HepG2 (cell line): ENCODE data around the gene ERFL. TPM values are rescaled to one million over a fixed set of nuclear protein-coding genes. Genes with fewer than 3 reads are reported as not detected.
A peak's percentile ranks its signal among the peaks of the same experiment; 100 is the strongest.

Experiments
- ATAC-seq: fragments of 200-7000 bp; cut with Tn5 transposase; 3 replicates; pipeline ENCODE4 v1.9.1; 2020; ENCODE audit warnings: mild to moderate bottlenecking, moderate library complexity
- BruUV-seq: library from RNA; stranded (reverse); fragments of 400-500 nt; replicated peaks from 2 replicates; lab custom pipeline; 2021; lab: Mats Ljungman, UMichigan
- CTCF ChIA-PET: fragments of 300-600 bp; formaldehyde crosslinking; extraction: SDS; loops from one replicate; lab custom pipeline; 2021; ENCODE audit warnings: low total read pairs, inconsistent platforms, low intra/inter-chr PET ratio; lab: Yijun Ruan, JAX
- POLR2A ChIA-PET: fragments of 350-600 bp; sonication (Branson Sonifier 250); formaldehyde crosslinking; loops from one replicate; lab custom pipeline; 2020; ENCODE audit warnings: antibody characterized with exemption, inconsistent platforms; lab: Yijun Ruan, JAX
- DNase-seq: peaks from one replicate; pipeline ENCODE4 v3.0.0-alpha.2; 2015; ENCODE audit warnings: low spot score
- FAIRE-seq: peaks from 3 replicates; lab custom pipeline; 2011; peaks lifted over from hg19 to GRCh38; lab: Jason Lieb, UNC
- H2AFZ ChIP-seq: one replicate; pipeline ENCODE4 v1.6.1; 2011; ENCODE audit warnings: low read length, inconsistent platforms
- H3K27ac ChIP-seq: fragments of 300-600 bp; 3 replicates; pipeline ENCODE4 v1.8.0; 2011; ENCODE audit warnings: mixed run types, mild to moderate bottlenecking, mixed read lengths, low read length, inconsistent platforms; ENCODE audit not compliant: insufficient read depth; ENCODE audit errors: extremely low read length
- H3K27me3 ChIP-seq, 2 experiments: fragments of 200-600 bp in 1 of 2; 2 replicates in 1 of 2; 3 replicates in 1 of 2; pipeline versions ENCODE4 v1.6.0 to v1.8.0; 2011; ENCODE audit warnings: low read length in 2 of 2, mild to moderate bottlenecking in 2 of 2, moderate library complexity in 2 of 2, inconsistent platforms in 1 of 2; ENCODE audit not compliant: insufficient read depth in 2 of 2, control insufficient read depth in 1 of 2
- H3K36me3 ChIP-seq, 2 experiments: fragments of 200-600 bp in 1 of 2; replicated peaks in 1 of 2; 2 replicates in 1 of 2; 3 replicates in 1 of 2; pipeline versions ENCODE4 v1.5.1 to v1.8.0; 2011; ENCODE audit warnings: low read length in 2 of 2, inconsistent platforms in 1 of 2; ENCODE audit not compliant: insufficient read depth in 2 of 2, control insufficient read depth in 1 of 2
- H3K4me1 ChIP-seq: 2 replicates; pipeline ENCODE4 v1.5.1; 2012; ENCODE audit warnings: low read length, inconsistent platforms; ENCODE audit not compliant: insufficient read depth
- H3K4me2 ChIP-seq: 2 replicates; pipeline ENCODE4 v1.6.0; 2011; ENCODE audit warnings: low read depth, low read length, inconsistent platforms
- H3K4me3 ChIP-seq, 3 experiments: fragments of 200-600 bp in 1 of 3; sonication (generic), shearing (Covaris generic) in 1 of 3; replicated peaks in 1 of 3; 2 replicates each; pipeline ENCODE4 v1.5.1; 2011 to 2016; ENCODE audit warnings: low read length in 3 of 3, inconsistent platforms in 2 of 3, low read depth in 2 of 3, mild to moderate bottlenecking in 2 of 3, control low read depth in 1 of 3, mixed read lengths in 1 of 3; ENCODE audit not compliant: insufficient read depth in 1 of 3
- H3K79me2 ChIP-seq: one replicate; pipeline ENCODE4 v1.6.1; 2011; ENCODE audit warnings: low read length, inconsistent platforms; ENCODE audit not compliant: insufficient read depth
- H3K9ac ChIP-seq: 2 replicates; pipeline ENCODE4 v1.6.0; 2011; ENCODE audit warnings: mild to moderate bottlenecking, low read depth, low read length, inconsistent platforms; ENCODE audit not compliant: insufficient read depth
- H3K9me3 ChIP-seq: 2 replicates; pipeline ENCODE4 v1.5.1; 2012; ENCODE audit warnings: mild to moderate bottlenecking, low read length
- H4K20me1 ChIP-seq: 2 replicates; pipeline ENCODE4 v1.6.0; 2011; ENCODE audit warnings: inconsistent platforms, mild to moderate bottlenecking, low read length, moderate library complexity; ENCODE audit not compliant: insufficient read depth
- ATRX ChIP-seq: sonication (generic); formaldehyde crosslinking; IDR thresholded peaks from 2 replicates; pipeline ENCODE4 v1.4.0; 2020; ENCODE audit warnings: missing genetic modification reagents, borderline replicate concordance
- CCAR2 ChIP-seq: fragments of 200-400 bp; formaldehyde crosslinking; optimal IDR thresholded peaks from 2 replicates; pipeline ENCODE3; 2018; ENCODE audit warnings: low read depth, mild to moderate bottlenecking, low read length, moderate library complexity
- JUN ChIP-seq: sonication (generic); formaldehyde crosslinking; IDR thresholded peaks from 2 replicates; pipeline ENCODE4 v1.4.0; 2020; ENCODE audit warnings: mild to moderate bottlenecking, missing genetic modification reagents
- NR1H2 ChIP-seq: sonication (generic); formaldehyde crosslinking; IDR thresholded peaks from 2 replicates; pipeline ENCODE4 v1.8.1; 2022; ENCODE audit warnings: low read depth, missing genetic modification reagents, borderline replicate concordance
- SOX5 ChIP-seq: IDR thresholded peaks from 2 replicates; pipeline ENCODE4 v1.6.1; 2016; ENCODE audit warnings: borderline replicate concordance
- ZNF337 ChIP-seq: sonication (generic); formaldehyde crosslinking; IDR thresholded peaks from 2 replicates; pipeline ENCODE4 v1.5.1; 2020; ENCODE audit warnings: missing genetic modification reagents, low read depth, mild to moderate bottlenecking, borderline replicate concordance
- WGBS: methylation state at CpG from one replicate; pipeline ENCODE4 v1.1.6; 2017; ENCODE audit warnings: low lambda C conversion rate; 5-methylcytosine and 5-hydroxymethylcytosine counted together
- in situ Hi-C: cut with HindIII; loops from 2 replicates; pipeline ENCODE4 v1.10.0; 2017; ENCODE audit warnings: low pct_unique_long_range_greater_than_20kb; ENCODE audit not compliant: extremely low pct_ligation_motif_present
- intact Hi-C: fragments of 100-400 bp; cut with micrococcal nuclease; formaldehyde crosslinking; loops from one replicate; pipeline ENCODE4 v1.10.0; 2022; ENCODE audit not compliant: unreplicated experiment
- polyA plus RNA-seq, 8 experiments: library from polyadenylated mRNA; depleted of rRNA in 3 of 8; stranded (reverse) in 7 of 8; unstranded in 1 of 8; fragments of >200 nt; fragmentation: Illumina TruSeq in 4 of 8; extraction: Trizol in 4 of 8; gene quantifications; 2 replicates each; pipeline versions ENCODE4 v1.2.1 to v1.2.3, GENCODE V29; 2011 to 2016; ENCODE audit warnings: low read depth in 4 of 8, missing spikeins in 1 of 8, mixed read lengths in 1 of 8; ENCODE audit not compliant: insufficient read depth in 1 of 8
- total RNA-seq, 5 experiments: library from RNA; depleted of rRNA; stranded (reverse); fragments of >200 nt; fragmentation: Illumina TruSeq; extraction: Trizol; gene quantifications; 2 replicates each; pipeline ENCODE4 v1.2.3, GENCODE V29; 2016; ENCODE audit warnings: low read depth in 1 of 5

The ERFL gene
- total and polyA plus RNA-seq, 2 of the 13 experiments (the other 11 are each of a cell fraction or from before 2014, with no cell fraction given): not detected

DNA sequence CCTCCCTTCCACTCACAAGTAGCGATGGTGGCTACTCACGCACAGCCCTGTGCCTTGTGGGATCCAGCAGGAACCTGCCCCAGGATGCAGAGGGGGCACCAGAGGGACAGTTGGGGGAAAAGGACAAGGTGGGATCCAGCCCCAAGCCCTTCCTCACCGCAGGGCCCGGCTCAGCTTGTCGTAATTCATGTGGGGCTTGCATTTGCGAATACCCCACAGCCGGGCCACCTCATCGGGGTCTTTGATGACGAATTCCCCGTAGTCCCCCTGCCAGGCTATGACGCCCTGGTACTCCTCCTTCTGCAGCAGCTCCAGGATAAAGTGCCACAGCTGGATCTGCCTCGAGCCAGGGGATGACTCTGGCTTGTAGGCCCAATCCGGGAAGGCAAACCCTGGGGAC is 18.5 kb downstream of the ERFL start:
- POLR2A ChIA-PET: no interaction called here
- BruUV-seq: no TSS peak

DNA sequence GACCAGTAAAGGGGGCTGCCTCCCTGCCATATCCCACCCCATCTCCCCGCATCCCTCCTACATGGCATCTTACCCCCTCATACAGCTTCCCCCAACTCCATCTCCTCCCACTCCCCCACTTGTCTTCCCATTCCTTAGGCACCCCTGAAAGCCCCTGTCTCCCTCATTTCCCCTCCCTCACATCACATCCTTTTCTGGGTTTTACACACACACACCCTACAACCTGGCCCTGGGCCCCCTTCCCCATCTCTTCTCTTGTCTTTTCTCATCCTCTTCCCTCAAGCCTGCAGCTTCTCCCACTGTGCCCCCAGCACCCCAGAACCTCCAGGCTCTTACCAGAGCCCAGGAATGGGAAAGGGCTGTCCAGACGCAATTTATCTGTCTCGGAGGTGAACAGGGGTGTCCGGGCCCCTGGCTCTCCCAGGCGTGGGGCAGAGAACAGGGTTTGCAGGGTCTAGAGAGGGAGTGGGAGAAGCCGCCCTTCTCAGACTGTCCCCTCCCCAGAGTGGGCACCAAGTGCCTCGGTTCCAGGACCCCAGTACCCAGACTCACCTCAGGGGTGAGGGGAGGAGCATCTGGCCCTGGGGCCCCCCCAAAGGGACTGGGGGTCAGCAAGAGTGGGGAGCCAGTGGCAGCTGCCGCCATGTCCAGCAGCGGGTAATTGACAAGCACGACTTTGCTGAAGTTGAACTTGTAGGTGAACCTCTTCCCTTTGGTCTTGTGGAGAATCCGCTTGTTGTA is 19.4 kb downstream of the ERFL start:
- ATAC-seq (no peak), DNase-seq (no peak), FAIRE-seq (no peak)
- intact Hi-C loops: no loop called here
- WGBS: 96% methylated on average over 6 of the region's 11 CpGs
- Histone ChIP-seq H4K20me1 (0 out of 2 replicates have a peak, but pooled peaks cover 3% of the 10 kb centered on the region), H3K9ac (no peak overlapping the region), H3K4me2 (no peak overlapping the region), H3K4me3 (no peak overlapping the region), H2AFZ (no peak overlapping the region), H3K27me3 (peaks cover 7 to 22% of the 10 kb centered on the region in 2 experiments), H3K27ac (no peak overlapping the region), H3K9me3 (no peaks in the 10 kb centered on the region), H3K79me2 (no peaks in the 10 kb centered on the region), H3K36me3 (peaks cover 12 to 31% of the 10 kb centered on the region in 2 experiments; a peak in 4 of 5 replicates), H3K4me1 (peaks cover 15% of the 10 kb centered on the region)
- ChIA-PET POLR2A (no interaction called here), CTCF (no interaction called here)
- BruUV-seq: TSS peak; percentile 24
- in situ Hi-C loops: no loop called here
- TF ChIP-seq ZNF337 (CRISPR knock-in tag) (no peak), CCAR2 (peak; percentile 12)

More for the DNA sequence above, 18.5 kb downstream of the ERFL start:
- no peak overlapping the region for H3K9ac ChIP-seq
- 0 out of 2 replicates have a peak, but pooled peaks cover 2% of the 10 kb centered on the region for H4K20me1 ChIP-seq
- WGBS: 94% methylated on average over 11 of the region's 13 CpGs
- no peak for ATAC-seq
- no peaks in the 10 kb centered on the region for H3K79me2 ChIP-seq
- no peak for TF ChIP-seq NR1H2 (CRISPR knock-in tag)
- no peak for TF ChIP-seq ATRX
- TF ChIP-seq SOX5: no peak
- TF ChIP-seq JUN (CRISPR knock-in tag): no peak
- TF ChIP-seq, all 625 proteins: peak for 0
- H3K4me3 ChIP-seq: no peak overlapping the region
- intact Hi-C loops (no loop called here), in situ Hi-C loops (no loop called here)
- no peaks in the 10 kb centered on the region for H3K9me3 ChIP-seq
- H3K36me3 ChIP-seq: peaks cover 12 to 23% of the 10 kb centered on the region in 2 experiments; a peak in 4 of 5 replicates
- H3K4me1 ChIP-seq: peaks cover 7% of the 10 kb centered on the region
- no peak for FAIRE-seq
- H3K27me3 ChIP-seq: peaks cover 10 to 25% of the 10 kb centered on the region in 2 experiments
- CTCF ChIA-PET: no interaction called here
- H3K27ac ChIP-seq: no peak overlapping the region
- H3K4me2 ChIP-seq: no peak overlapping the region
- DNase-seq: no peak
- H2AFZ ChIP-seq: no peak overlapping the region
